Neural progenitor cell (in vitro differentiated cells): ENCODE data around the gene IQGAP3. TPM values are rescaled to one million over a fixed set of nuclear protein-coding genes. Genes with fewer than 3 reads are reported as not detected.

ENCODE experiments used
- DNase-seq: peaks from one replicate; pipeline ENCODE4 v3.0.0-alpha.2; 2016; ENCODE audit warnings: low spot score
- H2AFZ ChIP-seq: fragments of 200-600 bp; sonication (generic); replicated peaks from 2 replicates; pipeline ENCODE4 v1.6.1; 2016; ENCODE audit warnings: antibody characterized with exemption
- H3F3A ChIP-seq: fragments of 200-600 bp; sonication (generic); 2 replicates; pipeline ENCODE4 v1.6.1; 2016; ENCODE audit warnings: antibody characterized with exemption, low read depth
- H3K27ac ChIP-seq: fragments of 200-600 bp; sonication (generic); 2 replicates; pipeline ENCODE4 v1.5.1; 2016; ENCODE audit warnings: mild to moderate bottlenecking
- H3K27me3 ChIP-seq: fragments of 200-600 bp; sonication (generic); 2 replicates; pipeline ENCODE4 v1.6.1; 2016; ENCODE audit warnings: mild to moderate bottlenecking, moderate library complexity
- H3K36me3 ChIP-seq: fragments of 200-600 bp; sonication (generic); 2 replicates; pipeline ENCODE4 v1.5.1; 2016
- H3K4me1 ChIP-seq: fragments of 200-600 bp; sonication (generic); 2 replicates; pipeline ENCODE4 v1.6.1; 2016; ENCODE audit warnings: mixed run types
- H3K4me2 ChIP-seq: fragments of 200-600 bp; sonication (generic); 2 replicates; pipeline ENCODE4 v1.6.1; 2016
- H3K4me3 ChIP-seq: fragments of 200-600 bp; sonication (generic); 2 replicates; pipeline ENCODE4 v1.5.1; 2016
- H3K79me2 ChIP-seq: fragments of 200-600 bp; sonication (generic); 2 replicates; pipeline ENCODE4 v1.6.1; 2016; ENCODE audit warnings: low read depth
- H3K9ac ChIP-seq: fragments of 200-600 bp; sonication (generic); 2 replicates; pipeline ENCODE4 v1.6.1; 2016
- H3K9me3 ChIP-seq: fragments of 200-600 bp; sonication (generic); 2 replicates; pipeline ENCODE4 v1.5.1; 2016; ENCODE audit warnings: low read depth
- H4K20me1 ChIP-seq: fragments of 200-600 bp; sonication (generic); 2 replicates; pipeline ENCODE4 v1.6.1; 2016; ENCODE audit warnings: low read depth
- H3K27ac Mint-ChIP-seq: 3 replicates; pipeline ENCODE4 v1.8.0; 2021; ENCODE audit warnings: mixed read lengths
- H3K27me3 Mint-ChIP-seq: 2 replicates; pipeline ENCODE4 v1.8.0; 2022; ENCODE audit warnings: low read depth, mild to moderate bottlenecking, inconsistent platforms, moderate library complexity, mixed read lengths; ENCODE audit not compliant: insufficient read depth
- H3K36me3 Mint-ChIP-seq: 3 replicates; pipeline ENCODE4 v1.8.0; 2021; ENCODE audit warnings: mixed read lengths
- H3K4me1 Mint-ChIP-seq: 3 replicates; pipeline ENCODE4 v1.8.0; 2021; ENCODE audit warnings: mixed read lengths
- H3K4me3 Mint-ChIP-seq: 3 replicates; pipeline ENCODE4 v1.8.0; 2021; ENCODE audit warnings: mild to moderate bottlenecking, moderate library complexity, mixed read lengths
- H3K9me3 Mint-ChIP-seq: 3 replicates; pipeline ENCODE4 v1.8.0; 2020; ENCODE audit warnings: mixed read lengths
- CTCF ChIP-seq: fragments of 200-600 bp; sonication (generic); IDR thresholded peaks from 2 replicates; pipeline ENCODE4 v1.5.1; 2017; ENCODE audit warnings: antibody characterized with exemption, mild to moderate bottlenecking
- EZH2 ChIP-seq: fragments of 200-600 bp; sonication (generic); IDR thresholded peaks from 2 replicates; pipeline ENCODE4 v1.6.1; 2017; ENCODE audit warnings: antibody characterized with exemption, mild to moderate bottlenecking, moderate library complexity
- EZH2phosphoT487 ChIP-seq: fragments of 200-600 bp; sonication (generic); IDR thresholded peaks from 2 replicates; pipeline ENCODE4 v1.6.1; 2017; ENCODE audit warnings: antibody characterized with exemption
- total RNA-seq: library from RNA; depleted of rRNA; stranded (reverse); fragments of >200 nt; gene quantifications from 2 replicates; pipeline ENCODE4 v1.2.3, GENCODE V29; 2015; ENCODE audit warnings: low replicate concordance

The IQGAP3 gene
- total RNA-seq, 1 donor from 2014 or later: 31.5 TPM

GRCh38 chr1:156549831-156550230, 22.5 kb downstream of the IQGAP3 start:
- H3K27me3 Mint-ChIP-seq: peaks cover 10% of the 10 kb centered on the region
- DNase-seq: no peak
- Histone ChIP-seq H3K27ac (no peak overlapping the region), H3K4me1 (no peaks in the 10 kb centered on the region), H3K9ac (no peak overlapping the region), H3K36me3 (no peaks in the 10 kb centered on the region), H3K4me3 (no peak overlapping the region), H3K9me3 (no peaks in the 10 kb centered on the region), H3K79me2 (no peaks in the 10 kb centered on the region), H4K20me1 (no peaks in the 10 kb centered on the region), H3K27me3 (no peaks in the 10 kb centered on the region), H3K4me2 (no peak overlapping the region), H3F3A (no peaks in the 10 kb centered on the region), H2AFZ (no peak overlapping the region)
- peaks cover 26% of the 10 kb centered on the region for H3K36me3 Mint-ChIP-seq
- no peak for TF ChIP-seq EZH2phosphoT487
- TF ChIP-seq EZH2: no peak
- TF ChIP-seq CTCF: no peak
- no peak overlapping the region for H3K27ac Mint-ChIP-seq
- no peaks in the 10 kb centered on the region for H3K4me1 Mint-ChIP-seq
- no peaks in the 10 kb centered on the region for H3K9me3 Mint-ChIP-seq
- H3K4me3 Mint-ChIP-seq: no peak overlapping the region

- H3K9me3 Mint-ChIP-seq: no peaks in the 10 kb centered on the region
- Histone ChIP-seq H3K36me3 (no peaks in the 10 kb centered on the region), H3K27ac (no peak overlapping the region), H3K4me3 (no peak overlapping the region), H3K4me2 (no peak overlapping the region), H2AFZ (no peak overlapping the region), H3F3A (no peaks in the 10 kb centered on the region), H3K9me3 (no peaks in the 10 kb centered on the region), H4K20me1 (no peaks in the 10 kb centered on the region), H3K79me2 (no peaks in the 10 kb centered on the region), H3K9ac (no peak overlapping the region), H3K27me3 (no peaks in the 10 kb centered on the region), H3K4me1 (no peaks in the 10 kb centered on the region)
- no peak overlapping the region for H3K27ac Mint-ChIP-seq
- peaks cover 10% of the 10 kb centered on the region for H3K27me3 Mint-ChIP-seq
- H3K4me3 Mint-ChIP-seq: no peak overlapping the region
- no peak for DNase-seq
- peaks cover 28% of the 10 kb centered on the region for H3K36me3 Mint-ChIP-seq
- H3K4me1 Mint-ChIP-seq: no peaks in the 10 kb centered on the region
- TF ChIP-seq EZH2 (no peak), EZH2phosphoT487 (no peak), CTCF (no peak)
Measured at GRCh38 chr1:156549390-156549789, 23.0 kb downstream of the IQGAP3 start.

GRCh38 chr1:156547982-156548381, 24.4 kb downstream of the IQGAP3 start:
- Mint-ChIP-seq H3K4me1 (no peaks in the 10 kb centered on the region), H3K4me3 (no peak overlapping the region), H3K27ac (no peak overlapping the region), H3K27me3 (peaks cover 10% of the 10 kb centered on the region), H3K9me3 (no peaks in the 10 kb centered on the region), H3K36me3 (peaks cover 29% of the 10 kb centered on the region)
- Histone ChIP-seq H3K36me3 (no peaks in the 10 kb centered on the region), H3K4me1 (no peaks in the 10 kb centered on the region), H2AFZ (no peak overlapping the region), H3K79me2 (no peaks in the 10 kb centered on the region), H3K9ac (no peak overlapping the region), H3F3A (no peaks in the 10 kb centered on the region), H3K9me3 (no peaks in the 10 kb centered on the region), H3K4me2 (no peak overlapping the region), H3K27ac (no peak overlapping the region), H3K4me3 (no peak overlapping the region), H4K20me1 (no peaks in the 10 kb centered on the region), H3K27me3 (no peaks in the 10 kb centered on the region)
- DNase-seq: no peak
- TF ChIP-seq CTCF: no peak
- no peak for TF ChIP-seq EZH2
- no peak for TF ChIP-seq EZH2phosphoT487

GRCh38 chr1:156547434-156547833, 24.9 kb downstream of the IQGAP3 start:
- Histone ChIP-seq H3F3A (no peaks in the 10 kb centered on the region), H3K9ac (no peak overlapping the region), H3K79me2 (no peaks in the 10 kb centered on the region), H2AFZ (no peak overlapping the region), H3K27me3 (no peaks in the 10 kb centered on the region), H3K9me3 (no peaks in the 10 kb centered on the region), H4K20me1 (no peaks in the 10 kb centered on the region), H3K4me3 (no peak overlapping the region), H3K27ac (no peak overlapping the region), H3K4me1 (no peaks in the 10 kb centered on the region), H3K4me2 (no peak overlapping the region), H3K36me3 (no peaks in the 10 kb centered on the region)
- no peak overlapping the region for H3K27ac Mint-ChIP-seq
- TF ChIP-seq EZH2phosphoT487 (no peak), EZH2 (no peak), CTCF (no peak)
- no peak for DNase-seq
- H3K4me3 Mint-ChIP-seq: no peak overlapping the region
- peaks cover 29% of the 10 kb centered on the region for H3K36me3 Mint-ChIP-seq
- H3K27me3 Mint-ChIP-seq: peaks cover 10% of the 10 kb centered on the region
- no peaks in the 10 kb centered on the region for H3K9me3 Mint-ChIP-seq
- H3K4me1 Mint-ChIP-seq: no peaks in the 10 kb centered on the region
